ENCODE results near the gene PDE8A.
A peak's percentile ranks its signal among the peaks of the same experiment; 100 is the strongest.

The PDE8A gene

GRCh38 chr15:85091990-85092389, 110.3 kb downstream of the PDE8A start:
- no peak for DNase-seq (ENCODE audit: low read depth)

- DNase-seq (ENCODE audit: low read depth) = peak; percentile 6
These were observed 113.0 kb downstream of the PDE8A start for GRCh38 chr15:85094685-85095084.

- no peak for DNase-seq (ENCODE audit: low read depth)
These were observed 113.9 kb downstream of the PDE8A start for GRCh38 chr15:85095566-85095965.

- DNase-seq (ENCODE audit: low read depth) = no peak
These were observed 115.6 kb downstream of the PDE8A start for GRCh38 chr15:85097250-85097649.

GRCh38 chr15:85097725-85098124, 116.1 kb downstream of the PDE8A start:
- DNase-seq (ENCODE audit: low read depth) = no peak

GRCh38 chr15:85099195-85099803, 117.6 kb downstream of the PDE8A start:
- DNase-seq (ENCODE audit: low read depth) = no peak

- no peak for DNase-seq (ENCODE audit: low read depth)
These were observed 118.7 kb downstream of the PDE8A start for GRCh38 chr15:85100186-85100937.

GRCh38 chr15:85104584-85104983, 122.9 kb downstream of the PDE8A start:
- DNase-seq (ENCODE audit: low read depth) = no peak

- no peak for DNase-seq (ENCODE audit: low read depth)
These were observed 126.5 kb downstream of the PDE8A start for GRCh38 chr15:85108136-85108535.

- no peak for DNase-seq (ENCODE audit: low read depth)
These were observed 127.7 kb downstream of the PDE8A start for GRCh38 chr15:85109333-85109732.

- DNase-seq (ENCODE audit: low read depth) = no peak
These were observed 131.3 kb downstream of the PDE8A start for GRCh38 chr15:85112997-85113396.

GRCh38 chr15:85114886-85115285, 133.2 kb downstream of the PDE8A start:
- no peak for DNase-seq (ENCODE audit: low read depth)

GRCh38 chr15:85116066-85116465, 134.4 kb downstream of the PDE8A start:
- no peak for DNase-seq (ENCODE audit: low read depth)

GRCh38 chr15:85116494-85116893, 134.8 kb downstream of the PDE8A start:
- no peak for DNase-seq (ENCODE audit: low read depth)

- DNase-seq (ENCODE audit: low read depth) = no peak
These were observed 135.4 kb downstream of the PDE8A start for GRCh38 chr15:85116925-85117646.

GRCh38 chr15:85118173-85118572, 136.5 kb downstream of the PDE8A start:
- DNase-seq (ENCODE audit: low read depth) = no peak

- no peak for DNase-seq (ENCODE audit: low read depth)
These were observed 136.9 kb downstream of the PDE8A start for GRCh38 chr15:85118581-85118980.

GRCh38 chr15:85120351-85121113, 138.9 kb downstream of the PDE8A start:
- DNase-seq (ENCODE audit: low read depth) = no peak

- DNase-seq (ENCODE audit: low read depth) = no peak
These were observed 142.5 kb downstream of the PDE8A start for GRCh38 chr15:85124173-85124572.

- DNase-seq (ENCODE audit: low read depth) = no peak
These were observed 143.5 kb downstream of the PDE8A start for GRCh38 chr15:85125056-85125661.

GRCh38 chr15:85128621-85129020, 147.0 kb downstream of the PDE8A start:
- DNase-seq (ENCODE audit: low read depth) = no peak

GRCh38 chr15:85129881-85130280, 148.2 kb downstream of the PDE8A start:
- no peak for DNase-seq (ENCODE audit: low read depth)

Measured in stromal cell of bone marrow (primary cell).